IMR-90 (cell line): Measurements from ENCODE around the gene TJP1. TPM values are rescaled to one million over a fixed set of nuclear protein-coding genes. Genes with fewer than 3 reads are reported as not detected.

Experiments
- ATAC-seq: fragments of 200-7000 bp; cut with Tn5 transposase; 2 replicates; pipeline ENCODE4 v1.9.1; 2020; ENCODE audit warnings: low read depth, mild to moderate bottlenecking, moderate library complexity
- BruUV-seq: library from RNA; stranded (reverse); fragments of 400-500 nt; replicated peaks from 2 replicates; lab custom pipeline; 2021; lab: Mats Ljungman, UMichigan
- CTCF ChIA-PET: fragments of 300-600 bp; formaldehyde crosslinking; extraction: SDS; loops from one replicate; lab custom pipeline; 2021; ENCODE audit warnings: antibody characterized with exemption; lab: Yijun Ruan, JAX
- POLR2A ChIA-PET: fragments of 300-600 bp; sonication (Branson Sonifier 250); formaldehyde crosslinking; loops from one replicate; lab custom pipeline; 2022; ENCODE audit warnings: antibody characterized with exemption; ENCODE audit not compliant: unreplicated experiment; lab: Charles Lee
- DNase-seq: peaks from one replicate; pipeline ENCODE4 v3.0.0; 2013
- H2AFZ ChIP-seq: replicated peaks from 2 replicates; pipeline ENCODE3; 2013; ENCODE audit warnings: low read length, mild to moderate bottlenecking; ENCODE audit not compliant: poor library complexity
- H2AK5ac ChIP-seq: 2 replicates; pipeline ENCODE4 v1.6.1; 2013; ENCODE audit warnings: low read depth, low read length, inconsistent platforms
- H2AK9ac ChIP-seq: replicated peaks from 2 replicates; pipeline ENCODE3; 2013; ENCODE audit warnings: mild to moderate bottlenecking, low read depth, low read length, moderate library complexity; ENCODE audit not compliant: poor library complexity
- H2BK120ac ChIP-seq: 2 replicates; pipeline ENCODE4 v1.6.1; 2013; ENCODE audit warnings: low read depth, low read length, inconsistent platforms
- H2BK15ac ChIP-seq: 3 replicates; pipeline ENCODE4 v1.6.1; 2013; ENCODE audit warnings: low read depth, low read length, inconsistent platforms
- H2BK20ac ChIP-seq: 2 replicates; pipeline ENCODE4 v1.6.1; 2013; ENCODE audit warnings: low read depth, mild to moderate bottlenecking, inconsistent platforms, low read length, moderate library complexity
- H2BK5ac ChIP-seq: 2 replicates; pipeline ENCODE4 v1.6.1; 2013; ENCODE audit warnings: mild to moderate bottlenecking, low read depth, low read length, inconsistent platforms; ENCODE audit not compliant: poor library complexity, severe bottlenecking
- H3K14ac ChIP-seq: replicated peaks from 2 replicates; pipeline ENCODE4 v1.6.1; 2013; ENCODE audit warnings: low read depth, low read length, inconsistent platforms
- H3K18ac ChIP-seq: 2 replicates; pipeline ENCODE4 v1.6.1; 2013; ENCODE audit warnings: low read depth, low read length, control low read depth
- H3K23ac ChIP-seq: 2 replicates; pipeline ENCODE4 v1.6.1; 2013; ENCODE audit warnings: low read depth, low read length, inconsistent platforms
- H3K27ac ChIP-seq: 2 replicates; pipeline ENCODE4 v1.5.1; 2013; ENCODE audit warnings: mild to moderate bottlenecking, control low read depth, low read length; ENCODE audit not compliant: insufficient read depth
- H3K27me3 ChIP-seq: 2 replicates; pipeline ENCODE4 v1.6.1; 2013; ENCODE audit warnings: low read length; ENCODE audit not compliant: control insufficient read depth, insufficient read depth
- H3K36me3 ChIP-seq: 2 replicates; pipeline ENCODE4 v1.6.1; 2013; ENCODE audit warnings: low read length, mixed read lengths; ENCODE audit not compliant: control insufficient read depth, insufficient read depth
- H3K4ac ChIP-seq: 2 replicates; pipeline ENCODE4 v1.6.1; 2013; ENCODE audit warnings: low read depth, low read length, inconsistent platforms
- H3K4me1 ChIP-seq: 2 replicates; pipeline ENCODE4 v1.6.1; 2013; ENCODE audit warnings: low read length, mixed read lengths; ENCODE audit not compliant: control insufficient read depth, insufficient read depth
- H3K4me2 ChIP-seq: 2 replicates; pipeline ENCODE4 v1.6.1; 2013; ENCODE audit warnings: low read depth, mild to moderate bottlenecking, control low read depth, low read length, moderate library complexity
- H3K4me3 ChIP-seq: 2 replicates; pipeline ENCODE4 v1.5.1; 2013; ENCODE audit warnings: low read depth, mild to moderate bottlenecking, control low read depth, low read length, moderate library complexity; ENCODE audit not compliant: insufficient read depth
- H3K56ac ChIP-seq: 2 replicates; pipeline ENCODE4 v1.6.1; 2013; ENCODE audit warnings: low read length, inconsistent platforms; ENCODE audit not compliant: insufficient read depth; ENCODE audit errors: extremely low read depth
- H3K79me1 ChIP-seq, 2 experiments: 2 replicates each; pipeline ENCODE4 v1.6.1; 2013; ENCODE audit warnings: low read length in 2 of 2, inconsistent platforms in 1 of 2, low read depth in 1 of 2
- H3K9ac ChIP-seq: 2 replicates; pipeline ENCODE4 v1.6.1; 2013; ENCODE audit warnings: low read depth, low read length, control low read depth
- H3K9me1 ChIP-seq: 2 replicates; pipeline ENCODE4 v1.6.1; 2013; ENCODE audit warnings: low read length, inconsistent platforms; ENCODE audit not compliant: insufficient read depth
- H3K9me3 ChIP-seq: 2 replicates; pipeline ENCODE4 v1.6.1; 2013; ENCODE audit warnings: low read length; ENCODE audit not compliant: control insufficient read depth, insufficient read depth
- H4K20me1 ChIP-seq: 2 replicates; pipeline ENCODE4 v1.6.1; 2013; ENCODE audit warnings: low read length, inconsistent platforms; ENCODE audit not compliant: insufficient read depth
- H4K5ac ChIP-seq: 2 replicates; pipeline ENCODE4 v1.6.1; 2013; ENCODE audit warnings: mild to moderate bottlenecking, low read depth, low read length, control low read depth
- H4K8ac ChIP-seq, 2 experiments: 2 replicates each; pipeline ENCODE4 v1.6.1; 2013; ENCODE audit warnings: low read depth in 2 of 2, low read length in 2 of 2, control low read depth in 1 of 2, inconsistent platforms in 1 of 2
- H4K91ac ChIP-seq: 2 replicates; pipeline ENCODE4 v1.6.1; 2013; ENCODE audit warnings: low read depth, low read length, inconsistent platforms; ENCODE audit not compliant: insufficient read depth
- BHLHE40 ChIP-seq: fragments of 150-350 bp; IDR thresholded peaks from 2 replicates; pipeline ENCODE4 v1.6.1; 2016; ENCODE audit warnings: mild to moderate bottlenecking, low read depth, low read length
- CEBPB ChIP-seq: IDR thresholded peaks from 2 replicates; pipeline ENCODE4 v1.6.1; 2012; ENCODE audit warnings: low read depth, low read length, improper control_type of control experiment
- CHD1 ChIP-seq: IDR thresholded peaks from 2 replicates; pipeline ENCODE4 v1.6.1; 2012; ENCODE audit warnings: low read depth, low read length, improper control_type of control experiment
- FOS ChIP-seq: fragments of 150-350 bp; IDR thresholded peaks from 2 replicates; pipeline ENCODE4 v1.6.1; 2016; ENCODE audit warnings: low read depth, low read length
- MAZ ChIP-seq: IDR thresholded peaks from 2 replicates; pipeline ENCODE4 v1.6.1; 2012; ENCODE audit warnings: low read depth, mild to moderate bottlenecking, low read length, improper control_type of control experiment, moderate library complexity, borderline replicate concordance
- MXI1 ChIP-seq: IDR thresholded peaks from 2 replicates; pipeline ENCODE4 v1.6.1; 2012; ENCODE audit warnings: low read depth, mild to moderate bottlenecking, low read length, moderate library complexity, borderline replicate concordance
- NFE2L2 ChIP-seq: fragments of 150-350 bp; IDR thresholded peaks from 2 replicates; pipeline ENCODE4 v1.6.1; 2016; ENCODE audit warnings: low read depth, mild to moderate bottlenecking, low read length
- POLR2A ChIP-seq: IDR thresholded peaks from 2 replicates; pipeline ENCODE4 v1.6.1; 2012; ENCODE audit warnings: mild to moderate bottlenecking, low read depth, low read length
- RAD21 ChIP-seq: IDR thresholded peaks from 2 replicates; pipeline ENCODE4 v1.6.1; 2012; ENCODE audit warnings: low read length, improper control_type of control experiment
- RCOR1 ChIP-seq: IDR thresholded peaks from 2 replicates; pipeline ENCODE4 v1.6.1; 2012; ENCODE audit warnings: mild to moderate bottlenecking, low read length, improper control_type of control experiment; ENCODE audit not compliant: insufficient replicate concordance
- RFX5 ChIP-seq: IDR thresholded peaks from 2 replicates; pipeline ENCODE4 v1.8.0; 2012; ENCODE audit warnings: low read depth, mild to moderate bottlenecking, low read length, moderate library complexity
- SMC3 ChIP-seq: fragments of 150-350 bp; IDR thresholded peaks from 2 replicates; pipeline ENCODE4 v1.6.1; 2016; ENCODE audit warnings: low read depth, mild to moderate bottlenecking, antibody characterized with exemption, low read length, moderate library complexity
- WGBS, 2 experiments: methylation state at CpG; one replicate each; pipeline versions ENCODE4 v1.1.5 to v1.1.7; 2013; ENCODE audit warnings: missing lambda C conversion rate in 2 of 2; ENCODE audit not compliant: insufficient read length in 1 of 2; ENCODE audit errors: extremely low coverage in 2 of 2; 5-methylcytosine and 5-hydroxymethylcytosine counted together
- dilution Hi-C: fragments of 300-500 bp; cut with HindIII; formaldehyde crosslinking; loops from one replicate; pipeline ENCODE4 v1.14.3; 2018; ENCODE audit warnings: low sequenced_read_pairs; ENCODE audit not compliant: unreplicated experiment
- in situ Hi-C: fragments of 300-500 bp; cut with MboI; formaldehyde crosslinking; loops from 3 replicates; pipeline ENCODE4 v1.14.3; 2019; ENCODE audit warnings: low sequenced_read_pairs, inconsistent platforms, mixed read lengths
- intact Hi-C: fragments of 100-400 bp; cut with micrococcal nuclease; formaldehyde crosslinking; loops from 2 replicates; pipeline ENCODE4 v1.10.0; 2022
- polyA plus RNA-seq, 3 experiments: library from polyadenylated mRNA; depleted of rRNA; stranded (reverse); fragments of >200 nt; gene quantifications; 2 replicates each; pipeline ENCODE4 v1.2.3, GENCODE V29; 2012; ENCODE audit warnings: low replicate concordance in 1 of 3
- total RNA-seq: library from RNA; depleted of rRNA; stranded (reverse); fragments of >200 nt; gene quantifications from 2 replicates; pipeline ENCODE4 v1.2.3, GENCODE V29; 2012
- TF ChIP-seq, protein P1 (sequence below): conservative IDR thresholded peaks from 2 replicates; pipeline ENCODE4 v1.5.1; 2012; ENCODE audit warnings: mild to moderate bottlenecking, low read depth, low read length, improper control_type of control experiment
- TF ChIP-seq, protein P2 (sequence below): fragments of 150-350 bp; IDR thresholded peaks from 2 replicates; pipeline ENCODE4 v1.6.1; 2017; ENCODE audit warnings: mild to moderate bottlenecking, antibody characterized with exemption, low read length, low read depth
- TF ChIP-seq, protein P3 (sequence below): fragments of 150-350 bp; IDR thresholded peaks from 2 replicates; pipeline ENCODE4 v1.6.1; 2016; ENCODE audit warnings: low read depth, mild to moderate bottlenecking, low read length, moderate library complexity, borderline replicate concordance

The TJP1 gene
- total and polyA plus RNA-seq, 2 of the 4 experiments (the other 2 are of a cell fraction) = 42.2 to 43.4 TPM

DNA sequence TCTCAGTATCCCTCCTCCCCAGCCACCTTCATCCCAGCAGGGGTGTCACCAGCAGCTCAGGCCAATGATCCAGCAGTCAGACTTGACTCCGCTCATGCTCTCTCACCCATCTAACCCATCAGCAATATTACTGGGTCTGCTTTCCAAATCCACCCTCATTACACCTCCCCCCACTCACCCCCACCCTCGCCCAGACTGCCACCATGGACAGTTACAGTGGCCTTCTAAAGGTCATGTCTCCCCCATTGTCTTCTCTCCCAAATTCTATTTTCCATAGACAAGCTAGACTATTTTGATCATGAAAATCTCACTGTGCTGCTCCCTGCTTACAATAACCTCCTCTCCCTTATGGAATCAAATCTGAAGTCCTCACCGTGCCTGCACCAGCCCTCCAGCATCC is 156.0 kb downstream of the TJP1 start:
- Histone ChIP-seq H3K9me1 (peaks cover 11% of the 10 kb centered on the region; the same call in 1 of the 2 replicates), H3K4me3 (no peak overlapping the region), H2BK120ac (no peak overlapping the region), H2BK20ac (no peak overlapping the region), H3K79me1 (no peaks in the 10 kb centered on the region), H4K91ac (no peak overlapping the region), H3K27me3 (peaks cover 10% of the 10 kb centered on the region), H4K5ac (no peak overlapping the region), H3K9me3 (no peaks in the 10 kb centered on the region), H3K4me2 (no peak overlapping the region), H2BK15ac (no peak overlapping the region), H3K9ac (no peak overlapping the region), H3K4me1 (peaks cover 13% of the 10 kb centered on the region), H3K23ac (no peak overlapping the region), H2AK9ac (no peak overlapping the region), H2AK5ac (no peak overlapping the region), H4K8ac (no peak overlapping the region), H3K4ac (no peak overlapping the region), H3K18ac (no peak overlapping the region), H3K14ac (no peak overlapping the region), H3K36me3 (no peaks in the 10 kb centered on the region), H3K56ac (no peak overlapping the region), H2BK5ac (no peak overlapping the region), H4K20me1 (no peaks in the 10 kb centered on the region), H2AFZ (no peak overlapping the region), H3K27ac (no peak overlapping the region)
- dilution Hi-C loops = no loop called here
- ChIA-PET CTCF (no interaction called here), POLR2A (no interaction called here)
- DNase-seq = no peak
- intact Hi-C loops = loop anchor here (5.0 to 10.0 kb wide), 3 partner anchors 54 to 531 kb away; no protein-coding TSS in a partner anchor
- no TSS peak for BruUV-seq
- WGBS, 2 experiments = 75% methylated on average over 3 of the region's 3 CpGs; no CpG with 5 or more reads in 1 of the 2 experiments
- TF ChIP-seq MXI1 = no peak
- no peak for TF ChIP-seq BHLHE40
- no peak for TF ChIP-seq RCOR1
- TF ChIP-seq, protein P1, sequence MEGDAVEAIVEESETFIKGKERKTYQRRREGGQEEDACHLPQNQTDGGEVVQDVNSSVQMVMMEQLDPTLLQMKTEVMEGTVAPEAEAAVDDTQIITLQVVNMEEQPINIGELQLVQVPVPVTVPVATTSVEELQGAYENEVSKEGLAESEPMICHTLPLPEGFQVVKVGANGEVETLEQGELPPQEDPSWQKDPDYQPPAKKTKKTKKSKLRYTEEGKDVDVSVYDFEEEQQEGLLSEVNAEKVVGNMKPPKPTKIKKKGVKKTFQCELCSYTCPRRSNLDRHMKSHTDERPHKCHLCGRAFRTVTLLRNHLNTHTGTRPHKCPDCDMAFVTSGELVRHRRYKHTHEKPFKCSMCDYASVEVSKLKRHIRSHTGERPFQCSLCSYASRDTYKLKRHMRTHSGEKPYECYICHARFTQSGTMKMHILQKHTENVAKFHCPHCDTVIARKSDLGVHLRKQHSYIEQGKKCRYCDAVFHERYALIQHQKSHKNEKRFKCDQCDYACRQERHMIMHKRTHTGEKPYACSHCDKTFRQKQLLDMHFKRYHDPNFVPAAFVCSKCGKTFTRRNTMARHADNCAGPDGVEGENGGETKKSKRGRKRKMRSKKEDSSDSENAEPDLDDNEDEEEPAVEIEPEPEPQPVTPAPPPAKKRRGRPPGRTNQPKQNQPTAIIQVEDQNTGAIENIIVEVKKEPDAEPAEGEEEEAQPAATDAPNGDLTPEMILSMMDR = no peak
- TF ChIP-seq SMC3 = no peak
- no peak for TF ChIP-seq CHD1
- no peak for TF ChIP-seq MAZ
- no peak for TF ChIP-seq CEBPB
- no peak for TF ChIP-seq POLR2A
- TF ChIP-seq, protein P2, sequence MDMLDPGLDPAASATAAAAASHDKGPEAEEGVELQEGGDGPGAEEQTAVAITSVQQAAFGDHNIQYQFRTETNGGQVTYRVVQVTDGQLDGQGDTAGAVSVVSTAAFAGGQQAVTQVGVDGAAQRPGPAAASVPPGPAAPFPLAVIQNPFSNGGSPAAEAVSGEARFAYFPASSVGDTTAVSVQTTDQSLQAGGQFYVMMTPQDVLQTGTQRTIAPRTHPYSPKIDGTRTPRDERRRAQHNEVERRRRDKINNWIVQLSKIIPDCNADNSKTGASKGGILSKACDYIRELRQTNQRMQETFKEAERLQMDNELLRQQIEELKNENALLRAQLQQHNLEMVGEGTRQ = no peak
- TF ChIP-seq RAD21 = no peak
- TF ChIP-seq, protein P3, sequence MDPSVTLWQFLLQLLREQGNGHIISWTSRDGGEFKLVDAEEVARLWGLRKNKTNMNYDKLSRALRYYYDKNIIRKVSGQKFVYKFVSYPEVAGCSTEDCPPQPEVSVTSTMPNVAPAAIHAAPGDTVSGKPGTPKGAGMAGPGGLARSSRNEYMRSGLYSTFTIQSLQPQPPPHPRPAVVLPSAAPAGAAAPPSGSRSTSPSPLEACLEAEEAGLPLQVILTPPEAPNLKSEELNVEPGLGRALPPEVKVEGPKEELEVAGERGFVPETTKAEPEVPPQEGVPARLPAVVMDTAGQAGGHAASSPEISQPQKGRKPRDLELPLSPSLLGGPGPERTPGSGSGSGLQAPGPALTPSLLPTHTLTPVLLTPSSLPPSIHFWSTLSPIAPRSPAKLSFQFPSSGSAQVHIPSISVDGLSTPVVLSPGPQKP = no peak
- TF ChIP-seq RFX5 = no peak
- TF ChIP-seq FOS = no peak
- TF ChIP-seq NFE2L2 = no peak
- in situ Hi-C loops = loop anchor here (25.0 kb wide), 1 partner anchor 396 kb away; no protein-coding TSS in a partner anchor
- ATAC-seq = no peak
